Activated B cell treated with CpG ODN at 0.5 μM for 24 hours (primary cell): ENCODE results near the gene APOA5. TPM values are rescaled to one million over a fixed set of nuclear protein-coding genes. Genes with fewer than 3 reads are reported as not detected.

Source experiments
- ATAC-seq: fragments of 200-7000 bp; cut with Tn5 transposase; one replicate; pipeline ENCODE4 v1.10.0; 2021; ENCODE audit warnings: low read depth, mild to moderate bottlenecking, moderate library complexity
- CTCF ChIA-PET: fragments of 350-600 bp; sonication (Branson Sonifier 250); formaldehyde crosslinking; loops from one replicate; lab custom pipeline; 2021; ENCODE audit warnings: antibody characterized with exemption; lab: Charles Lee
- POLR2A ChIA-PET: fragments of 350-600 bp; sonication (Branson Sonifier 250); formaldehyde crosslinking; loops from one replicate; lab custom pipeline; 2021; ENCODE audit warnings: antibody characterized with exemption; lab: Charles Lee
- DNase-seq: peaks from one replicate; pipeline ENCODE4 v3.0.0; 2022
- H3K27ac Mint-ChIP-seq: one replicate; pipeline ENCODE4 v1.8.0; 2020; ENCODE audit warnings: mixed read lengths
- H3K27me3 Mint-ChIP-seq: one replicate; pipeline ENCODE4 v1.8.0; 2021; ENCODE audit warnings: mixed read lengths
- H3K36me3 Mint-ChIP-seq: one replicate; pipeline ENCODE4 v1.8.0; 2021; ENCODE audit warnings: low read depth, mixed read lengths
- H3K4me1 Mint-ChIP-seq: one replicate; pipeline ENCODE4 v1.8.0; 2021; ENCODE audit warnings: mixed read lengths
- H3K4me3 Mint-ChIP-seq: one replicate; pipeline ENCODE4 v1.8.0; 2020; ENCODE audit warnings: mild to moderate bottlenecking, mixed read lengths
- H3K9me3 Mint-ChIP-seq: one replicate; pipeline ENCODE4 v1.8.0; 2020; ENCODE audit warnings: mixed read lengths
- CTCF ChIP-seq: fragments of 200-600 bp; IDR thresholded peaks from one replicate; pipeline ENCODE4 v1.8.0; 2022; ENCODE audit warnings: antibody characterized with exemption, mild to moderate bottlenecking
- intact Hi-C: fragments of 100-400 bp; cut with micrococcal nuclease; formaldehyde crosslinking; loops from one replicate; pipeline ENCODE4 v1.15.1; 2024
- total RNA-seq: library from RNA; stranded (reverse); gene quantifications from 2 replicates; pipeline ENCODE4 v1.2.3, GENCODE V29; 2022

Gene APOA5
- total RNA-seq, 1 donor from 2014 or later: not detected

DNA sequence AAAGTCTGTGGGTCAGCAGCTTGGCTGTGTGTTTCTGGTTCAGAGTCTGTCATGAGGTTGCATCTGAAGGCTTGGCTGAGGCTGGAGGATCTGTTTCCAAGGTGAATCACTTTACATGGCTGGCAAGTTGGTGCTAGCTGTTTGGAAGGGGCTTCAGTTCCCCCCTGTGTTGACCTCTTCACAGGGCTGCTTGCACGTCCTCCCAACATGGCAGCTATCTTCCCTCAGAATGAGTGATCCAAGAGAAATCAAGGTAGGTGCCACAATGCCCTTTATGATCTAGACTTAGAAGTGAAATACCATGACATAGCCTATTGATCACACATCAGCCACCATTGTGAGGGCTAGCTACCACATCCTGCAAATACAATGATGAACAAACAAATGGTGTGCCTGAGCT lies 21.5 kb upstream of the APOA5 start:
- Mint-ChIP-seq H3K4me1 (no peaks in the 10 kb centered on the region), H3K27me3 (peaks cover 6% of the 10 kb centered on the region), H3K9me3 (no peaks in the 10 kb centered on the region), H3K4me3 (no peak overlapping the region), H3K27ac (no peak overlapping the region), H3K36me3 (no peaks in the 10 kb centered on the region)
- DNase-seq (no peak), ATAC-seq (no peak)
- POLR2A ChIA-PET: no interaction called here
- intact Hi-C loops: no loop called here
- no peak for TF ChIP-seq CTCF
- CTCF ChIA-PET: no interaction called here

DNA sequence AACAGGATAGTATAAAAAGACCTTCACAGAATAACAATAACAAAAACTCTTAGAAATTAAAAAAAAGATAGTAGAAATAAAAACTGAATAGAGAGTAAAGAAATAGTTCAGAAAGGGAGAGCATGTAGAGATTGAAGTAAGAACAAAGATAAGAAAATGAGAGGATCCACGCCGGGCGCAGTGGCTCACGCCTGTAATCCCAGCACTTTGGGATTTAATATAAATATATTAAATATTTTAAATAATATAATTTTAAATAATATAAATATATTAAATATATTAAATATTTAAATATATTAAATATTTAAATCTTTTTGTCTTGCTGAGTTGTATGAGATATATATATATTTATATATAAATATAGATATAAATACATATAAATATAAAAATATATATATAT lies 20.4 kb upstream of the APOA5 start:
- H3K4me3 Mint-ChIP-seq: no peak overlapping the region
- DNase-seq: no peak
- ATAC-seq: no peak
- intact Hi-C loops: no loop called here
- peaks cover 11% of the 10 kb centered on the region for H3K27me3 Mint-ChIP-seq
- ChIA-PET CTCF (no interaction called here), POLR2A (no interaction called here)
- H3K9me3 Mint-ChIP-seq: no peaks in the 10 kb centered on the region
- no peaks in the 10 kb centered on the region for H3K36me3 Mint-ChIP-seq
- TF ChIP-seq CTCF: no peak
- no peak overlapping the region for H3K27ac Mint-ChIP-seq
- H3K4me1 Mint-ChIP-seq: no peaks in the 10 kb centered on the region

DNA sequence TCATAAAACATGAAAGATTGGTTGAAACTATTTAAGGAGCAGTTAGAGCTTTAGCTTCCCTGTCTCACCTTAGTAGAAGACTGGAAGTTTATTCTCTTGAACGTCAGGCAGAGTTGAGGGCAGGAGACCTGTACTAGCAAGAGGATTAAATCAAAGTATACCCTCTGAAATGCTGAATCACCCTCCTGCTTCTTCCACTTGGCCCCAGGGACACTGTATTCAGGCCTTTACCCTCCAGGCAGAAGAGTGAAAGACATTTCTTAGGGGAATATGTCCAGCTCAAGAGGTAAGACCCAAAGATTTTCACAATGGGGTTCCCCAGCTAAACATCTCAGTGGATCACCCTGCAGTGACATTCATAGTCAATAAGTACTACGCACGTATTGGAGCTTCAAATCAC lies 19.5 kb upstream of the APOA5 start:
- Mint-ChIP-seq H3K9me3 (no peaks in the 10 kb centered on the region), H3K27ac (no peak overlapping the region), H3K4me3 (no peak overlapping the region), H3K27me3 (peaks cover 11% of the 10 kb centered on the region), H3K4me1 (no peaks in the 10 kb centered on the region), H3K36me3 (no peaks in the 10 kb centered on the region)
- no peak for TF ChIP-seq CTCF
- intact Hi-C loops: no loop called here
- POLR2A ChIA-PET: no interaction called here
- ATAC-seq: no peak
- DNase-seq: no peak
- CTCF ChIA-PET: no interaction called here

DNA sequence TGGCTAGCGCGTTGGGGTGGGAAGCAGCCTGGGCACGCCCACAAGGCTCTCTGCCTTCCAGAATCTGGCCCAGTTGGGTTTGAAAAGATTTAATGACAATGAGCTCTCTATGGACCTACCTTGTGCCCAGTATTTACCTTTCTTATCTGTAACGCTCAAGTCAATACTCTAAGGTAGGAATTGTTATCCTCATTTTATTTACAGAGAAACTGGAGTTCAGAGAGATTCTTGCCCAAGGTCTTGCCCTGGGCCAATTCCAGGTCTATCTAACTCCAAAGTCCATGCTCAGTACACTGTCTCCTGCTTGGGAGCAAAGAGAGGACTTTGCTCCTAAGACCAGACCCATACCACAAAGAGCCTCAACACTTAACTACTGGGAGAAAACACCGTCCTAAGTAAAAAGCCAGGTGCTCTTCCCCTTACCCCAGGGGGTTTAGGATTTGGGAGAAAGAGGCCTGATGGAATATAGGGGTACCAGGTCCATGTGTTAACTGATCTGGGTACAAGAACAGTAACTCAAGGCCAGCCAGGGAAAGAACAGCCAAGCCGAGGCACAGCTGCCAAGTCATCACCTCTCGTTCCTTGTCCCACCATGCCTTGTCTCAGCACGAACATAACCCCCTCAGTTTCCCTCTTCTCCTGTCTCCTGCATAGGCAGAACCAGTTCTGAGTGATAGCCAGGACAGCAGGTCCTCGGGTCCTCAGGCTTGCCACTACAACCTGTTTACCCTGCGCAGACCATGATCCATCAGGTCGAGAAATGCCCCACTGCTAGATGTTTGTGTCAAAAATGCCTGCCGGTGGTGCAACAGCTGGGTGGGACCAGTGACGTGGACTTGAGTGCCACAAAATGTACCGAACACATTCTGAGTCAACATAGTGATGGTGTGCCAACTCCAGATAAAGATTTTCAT lies 16.8 kb upstream of the APOA5 start:
- no peaks in the 10 kb centered on the region for H3K4me1 Mint-ChIP-seq
- peaks cover 12% of the 10 kb centered on the region for H3K27me3 Mint-ChIP-seq
- TF ChIP-seq CTCF: no peak
- H3K36me3 Mint-ChIP-seq: no peaks in the 10 kb centered on the region
- no peaks in the 10 kb centered on the region for H3K9me3 Mint-ChIP-seq
- no peak overlapping the region for H3K27ac Mint-ChIP-seq
- POLR2A ChIA-PET: no interaction called here
- intact Hi-C loops: no loop called here
- H3K4me3 Mint-ChIP-seq: no peak overlapping the region
- ATAC-seq (no peak), DNase-seq (no peak)
- CTCF ChIA-PET: interaction anchor here (0.6 kb wide), 1 partner anchor 13 kb away, joined by 4 read pairs; no protein-coding TSS in a partner anchor

DNA sequence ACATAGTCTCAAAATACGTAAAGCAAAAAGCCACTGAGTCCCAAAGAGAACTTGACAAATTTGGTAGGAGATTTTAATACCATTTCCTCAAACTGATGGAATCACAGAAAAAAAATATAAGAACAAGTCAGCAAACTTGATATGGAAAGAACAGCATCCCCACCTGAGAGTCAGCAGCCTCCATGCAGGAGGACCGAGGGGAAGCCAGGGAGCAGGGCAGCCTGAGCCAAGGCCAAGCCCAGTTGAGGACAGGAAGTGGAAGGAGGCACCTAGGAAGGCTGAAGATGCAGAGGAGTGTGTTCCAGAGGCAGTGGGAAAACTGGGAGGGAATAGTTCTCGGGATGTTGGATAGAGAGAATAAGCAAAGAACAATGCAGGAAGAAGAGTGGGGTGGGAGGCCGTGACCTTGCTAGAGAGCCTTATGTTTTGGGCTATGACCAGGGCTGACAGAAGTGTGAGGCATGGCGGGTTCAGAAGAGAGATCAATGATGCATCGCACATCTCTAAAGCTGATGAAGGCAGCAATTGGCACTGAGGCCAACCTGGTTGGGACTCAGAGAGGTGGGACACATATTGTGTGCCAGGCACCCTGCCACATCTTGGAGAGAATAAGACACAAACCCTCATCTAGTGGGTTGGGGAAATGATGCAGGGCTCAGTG lies 16.1 kb upstream of the APOA5 start:
- no peak for TF ChIP-seq CTCF
- ChIA-PET CTCF (no interaction called here), POLR2A (no interaction called here)
- H3K36me3 Mint-ChIP-seq: no peaks in the 10 kb centered on the region
- intact Hi-C loops: no loop called here
- no peak overlapping the region for H3K4me3 Mint-ChIP-seq
- H3K27ac Mint-ChIP-seq: no peak overlapping the region
- H3K9me3 Mint-ChIP-seq: no peaks in the 10 kb centered on the region
- H3K27me3 Mint-ChIP-seq: peaks cover 15% of the 10 kb centered on the region
- H3K4me1 Mint-ChIP-seq: no peaks in the 10 kb centered on the region
- DNase-seq (no peak), ATAC-seq (no peak)
